NCI-H146 (cell line): ENCODE measurements around the gene NPB.

Experiments used
- DNase-seq: peaks from one replicate; lab custom pipeline; 2025; lab: John Stamatoyannopoulos, UW

The NPB gene

GRCh38 chr17:81902023-81902652, at the start of gene NPB:
Gene NPB, plus strand, starts transcription at chr17:81902238. Its CDS starts 40 bp downstream, at chr17:81902278.
- peak; percentile 36 for DNase-seq

GRCh38 chr17:81854974-81855774, 46.9 kb upstream of the NPB start:
- no peak for DNase-seq

GRCh38 chr17:81858170-81858966, 43.7 kb upstream of the NPB start:
- no peak for DNase-seq

GRCh38 chr17:81858967-81859905, 42.8 kb upstream of the NPB start:
- DNase-seq: no peak

GRCh38 chr17:81859906-81860755, 41.9 kb upstream of the NPB start, which contains the start of gene P4HB:
Gene P4HB, minus strand, starts transcription at chr17:81860535. Its CDS starts 64 bp downstream, at chr17:81860471.
- DNase-seq: peak; percentile 48

- peak; percentile 100 for DNase-seq
These were observed 41.1 kb upstream of the NPB start for GRCh38 chr17:81860756-81861568.

- no peak for DNase-seq
These were observed 38.8 kb upstream of the NPB start for GRCh38 chr17:81863123-81863675.

GRCh38 chr17:81863833-81864768, 37.9 kb upstream of the NPB start:
- no peak for DNase-seq

GRCh38 chr17:81865358-81865732, 36.7 kb upstream of the NPB start:
- DNase-seq: no peak

- DNase-seq: no peak
These were observed 36.2 kb upstream of the NPB start for GRCh38 chr17:81865733-81866439.

- DNase-seq: no peak
These were observed 35.4 kb upstream of the NPB start for GRCh38 chr17:81866440-81867169.

GRCh38 chr17:81867170-81867990, 34.7 kb upstream of the NPB start:
- no peak for DNase-seq

- no peak for DNase-seq
These were observed 33.9 kb upstream of the NPB start for GRCh38 chr17:81867991-81868673.

GRCh38 chr17:81868674-81869220, 33.3 kb upstream of the NPB start:
- DNase-seq: no peak
